Lower lobe of right lung (tissue), 2 donors: ENCODE results near the gene PRKG1. TPM values are rescaled to one million over a fixed set of nuclear protein-coding genes. Genes with fewer than 3 reads are reported as not detected.
A peak's percentile ranks its signal among the peaks of the same experiment; 100 is the strongest.

Experiments used
- ATAC-seq, 2 donors: fragments of 200-7000 bp; cut with Tn5 transposase; one replicate each; pipeline ENCODE4 v1.9.1; 2020 to 2022; ENCODE audit warnings: mild to moderate bottlenecking in 2 of 2, moderate library complexity in 2 of 2
- DNase-seq: peaks from one replicate; pipeline ENCODE4 v3.0.0-alpha.2; 2020
- H3K27ac ChIP-seq: fragments of 200-600 bp; one replicate; pipeline ENCODE4 v1.8.0; 2022
- H3K27me3 ChIP-seq: fragments of 200-600 bp; one replicate; pipeline ENCODE4 v1.8.0; 2022; ENCODE audit warnings: low read depth
- H3K36me3 ChIP-seq: fragments of 200-600 bp; one replicate; pipeline ENCODE4 v1.8.0; 2022; ENCODE audit warnings: mild to moderate bottlenecking
- H3K4me1 ChIP-seq: fragments of 200-600 bp; one replicate; pipeline ENCODE4 v1.8.0; 2022
- H3K4me3 ChIP-seq: fragments of 200-600 bp; one replicate; pipeline ENCODE4 v1.8.0; 2022; ENCODE audit warnings: mild to moderate bottlenecking
- H3K9me3 ChIP-seq: fragments of 200-600 bp; one replicate; pipeline ENCODE4 v1.8.0; 2022
- intact Hi-C: fragments of 100-400 bp; cut with DNase I; formaldehyde crosslinking; loops from one replicate; pipeline ENCODE4 v1.11.0; 2022
- total RNA-seq: library from RNA; stranded (reverse); fragmentation: NEBNext Ultra II Directional; extraction: Animal tissue kit (Norgen Biotek cat#: 25700); gene quantifications from one replicate; pipeline ENCODE4 v1.2.1, GENCODE V29; 2021
- TF ChIP-seq, protein P1 (sequence below): fragments of 200-600 bp; IDR thresholded peaks from one replicate; pipeline ENCODE4 v1.8.0; 2022; ENCODE audit warnings: antibody characterized with exemption, mild to moderate bottlenecking
- donor health status: DM: no; HTN: yes; CAD: no; lungs with severe emphysema.

The PRKG1 gene
- total RNA-seq, 1 donor from 2014 or later = 23.6 TPM

DNA sequence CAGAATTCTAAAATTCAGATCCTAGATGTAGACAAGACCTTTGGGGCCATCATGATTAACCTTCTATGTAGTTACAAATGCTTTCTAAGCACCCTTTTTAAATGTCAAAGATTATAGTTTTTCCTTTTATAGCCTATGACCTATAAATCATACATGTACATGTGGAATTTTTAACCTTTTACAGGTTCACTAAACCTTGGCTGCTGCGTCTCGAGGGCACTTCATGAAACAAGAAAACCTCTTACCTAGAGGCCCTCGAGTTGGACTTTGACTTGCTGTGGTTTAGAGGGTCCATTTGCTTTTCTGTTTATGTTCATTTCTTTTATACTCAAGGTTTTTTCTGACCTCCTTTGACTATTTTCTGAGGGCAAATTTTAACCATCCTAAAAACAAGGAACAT, 323.0 kb downstream of the PRKG1 start:
- intact Hi-C loops = no loop called here
- Histone ChIP-seq H3K36me3 (no peaks in the 10 kb centered on the region), H3K27me3 (no peaks in the 10 kb centered on the region), H3K4me3 (no peak overlapping the region), H3K27ac (no peak overlapping the region), H3K9me3 (no peaks in the 10 kb centered on the region), H3K4me1 (peaks cover 10% of the 10 kb centered on the region)
- TF ChIP-seq, protein P1, sequence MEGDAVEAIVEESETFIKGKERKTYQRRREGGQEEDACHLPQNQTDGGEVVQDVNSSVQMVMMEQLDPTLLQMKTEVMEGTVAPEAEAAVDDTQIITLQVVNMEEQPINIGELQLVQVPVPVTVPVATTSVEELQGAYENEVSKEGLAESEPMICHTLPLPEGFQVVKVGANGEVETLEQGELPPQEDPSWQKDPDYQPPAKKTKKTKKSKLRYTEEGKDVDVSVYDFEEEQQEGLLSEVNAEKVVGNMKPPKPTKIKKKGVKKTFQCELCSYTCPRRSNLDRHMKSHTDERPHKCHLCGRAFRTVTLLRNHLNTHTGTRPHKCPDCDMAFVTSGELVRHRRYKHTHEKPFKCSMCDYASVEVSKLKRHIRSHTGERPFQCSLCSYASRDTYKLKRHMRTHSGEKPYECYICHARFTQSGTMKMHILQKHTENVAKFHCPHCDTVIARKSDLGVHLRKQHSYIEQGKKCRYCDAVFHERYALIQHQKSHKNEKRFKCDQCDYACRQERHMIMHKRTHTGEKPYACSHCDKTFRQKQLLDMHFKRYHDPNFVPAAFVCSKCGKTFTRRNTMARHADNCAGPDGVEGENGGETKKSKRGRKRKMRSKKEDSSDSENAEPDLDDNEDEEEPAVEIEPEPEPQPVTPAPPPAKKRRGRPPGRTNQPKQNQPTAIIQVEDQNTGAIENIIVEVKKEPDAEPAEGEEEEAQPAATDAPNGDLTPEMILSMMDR = no peak
- ATAC-seq (no peak), DNase-seq (no peak)

- TF ChIP-seq, protein P1 = no peak
- DNase-seq (no peak), ATAC-seq (peak; percentile 68 to 75)
- no peaks in the 10 kb centered on the region for H3K36me3 ChIP-seq
- peaks cover 10% of the 10 kb centered on the region for H3K4me1 ChIP-seq
- no peaks in the 10 kb centered on the region for H3K9me3 ChIP-seq
- no peaks in the 10 kb centered on the region for H3K27me3 ChIP-seq
- intact Hi-C loops = no loop called here
- H3K4me3 ChIP-seq = no peak overlapping the region
- no peak overlapping the region for H3K27ac ChIP-seq
These were observed 323.4 kb downstream of the PRKG1 start for GRCh38 chr10:51397695-51398094.

- Histone ChIP-seq H3K9me3 (no peaks in the 10 kb centered on the region), H3K36me3 (no peaks in the 10 kb centered on the region), H3K27ac (no peak overlapping the region), H3K27me3 (no peaks in the 10 kb centered on the region), H3K4me3 (no peak overlapping the region), H3K4me1 (peaks cover 13% of the 10 kb centered on the region)
- intact Hi-C loops = no loop called here
- TF ChIP-seq, protein P1 = no peak
- DNase-seq (no peak), ATAC-seq (peak in 1 of 2 donors; percentile 34)
These were observed 325.6 kb downstream of the PRKG1 start for GRCh38 chr10:51399840-51400239.

GRCh38 chr10:51400392-51401096, 326.3 kb downstream of the PRKG1 start:
- Histone ChIP-seq H3K36me3 (no peaks in the 10 kb centered on the region), H3K9me3 (no peaks in the 10 kb centered on the region), H3K27ac (no peak overlapping the region), H3K27me3 (no peaks in the 10 kb centered on the region), H3K4me1 (peaks cover 13% of the 10 kb centered on the region), H3K4me3 (no peak overlapping the region)
- DNase-seq = no peak
- peak in 1 of 2 donors; percentile 82 for ATAC-seq
- TF ChIP-seq, protein P1 = no peak
- intact Hi-C loops = no loop called here

DNA sequence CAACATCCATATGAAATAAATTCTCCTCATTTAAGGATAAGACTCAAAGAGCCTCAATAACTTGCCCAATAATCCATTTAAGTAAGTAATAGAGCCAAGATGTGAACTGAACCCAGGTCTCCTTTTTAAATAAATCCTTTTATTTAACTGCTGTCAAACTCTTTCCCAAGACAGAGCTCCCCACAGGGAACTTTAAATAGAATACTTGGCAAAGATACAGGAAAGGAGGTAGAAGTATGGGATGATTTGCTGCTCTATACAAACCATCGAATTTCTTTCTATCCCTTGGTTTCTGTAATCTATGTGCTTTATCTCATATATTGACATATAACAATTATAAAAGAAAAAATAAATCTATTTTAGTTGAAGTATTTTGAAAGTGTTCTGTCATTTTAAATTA, 329.2 kb downstream of the PRKG1 start:
- Histone ChIP-seq H3K9me3 (no peaks in the 10 kb centered on the region), H3K27ac (no peak overlapping the region), H3K27me3 (no peaks in the 10 kb centered on the region), H3K36me3 (no peaks in the 10 kb centered on the region), H3K4me1 (peaks cover 10% of the 10 kb centered on the region), H3K4me3 (no peak overlapping the region)
- TF ChIP-seq, protein P1 = no peak
- no peak for DNase-seq
- intact Hi-C loops = no loop called here
- ATAC-seq = no peak
